CD14-positive monocyte (primary cell): ENCODE results near the gene GABRG3. TPM values are rescaled to one million over a fixed set of nuclear protein-coding genes. Genes with fewer than 3 reads are reported as not detected.
"Not testable (repeated sequence)": the region's sequence is repeated elsewhere in the genome, so short reads cannot be mapped to it uniquely, and the experiment has no call there.

ENCODE experiments used
- DNase-seq, 3 donors: peaks; one replicate each; pipeline ENCODE4 v3.0.0-alpha.2; 2011 to 2022
- H2AFZ ChIP-seq: 2 replicates; pipeline ENCODE4 v1.6.0; 2012; ENCODE audit warnings: mild to moderate bottlenecking, low read depth, low read length, inconsistent platforms; ENCODE audit not compliant: insufficient read depth, poor library complexity, severe bottlenecking
- H3K27ac ChIP-seq, 2 donors: 1 replicate in 1 of 2; 2 replicates in 1 of 2; pipeline ENCODE4 v1.5.1; 2012 to 2013; ENCODE audit warnings: low read length in 2 of 2, control low read depth in 1 of 2, inconsistent platforms in 1 of 2, low read depth in 1 of 2, mild to moderate bottlenecking in 1 of 2
- H3K27me3 ChIP-seq, 2 donors: one replicate each; pipeline versions ENCODE4 v1.6.0 to v1.6.1; 2011 to 2013; ENCODE audit warnings: low read length in 2 of 2; ENCODE audit not compliant: control insufficient read depth in 2 of 2, insufficient read depth in 2 of 2
- H3K36me3 ChIP-seq, 2 donors: replicated peaks in 1 of 2; 1 replicate in 1 of 2; 2 replicates in 1 of 2; pipeline versions ENCODE4 v1.5.1 to v1.6.1; 2012 to 2013; ENCODE audit warnings: low read length in 2 of 2, control low read depth in 1 of 2, inconsistent platforms in 1 of 2, mild to moderate bottlenecking in 1 of 2; ENCODE audit not compliant: insufficient read depth in 2 of 2, control insufficient read depth in 1 of 2
- H3K4me1 ChIP-seq, 2 donors: 1 replicate in 1 of 2; 2 replicates in 1 of 2; pipeline versions ENCODE4 v1.5.1 to v1.6.1; 2012 to 2013; ENCODE audit warnings: low read length in 2 of 2, control low read depth in 1 of 2, inconsistent platforms in 1 of 2, mild to moderate bottlenecking in 1 of 2, moderate library complexity in 1 of 2; ENCODE audit not compliant: insufficient read depth in 2 of 2, control insufficient read depth in 1 of 2
- H3K4me2 ChIP-seq: replicated peaks from 2 replicates; pipeline ENCODE3; 2012; ENCODE audit warnings: low read length, moderate library complexity, mild to moderate bottlenecking; ENCODE audit not compliant: poor library complexity, severe bottlenecking; ENCODE audit errors: extremely low read depth
- H3K4me3 ChIP-seq, 3 experiments: fragments of 200-600 bp in 1 of 3; sonication (generic) in 1 of 3; replicated peaks in 1 of 3; 1 replicate in 2 of 3; 2 replicates in 1 of 3; pipeline ENCODE4 v1.5.1; 2011 to 2013; ENCODE audit warnings: low read length in 3 of 3, mild to moderate bottlenecking in 3 of 3, control low read depth in 2 of 3, low read depth in 2 of 3, inconsistent platforms in 1 of 3, moderate library complexity in 1 of 3
- H3K79me2 ChIP-seq: 2 replicates; pipeline ENCODE4 v1.6.0; 2012; ENCODE audit warnings: mild to moderate bottlenecking, control low read depth, inconsistent platforms, low read length, moderate library complexity; ENCODE audit not compliant: insufficient read depth
- H3K9ac ChIP-seq: 2 replicates; pipeline ENCODE4 v1.6.0; 2017; ENCODE audit warnings: low read length, mild to moderate bottlenecking; ENCODE audit not compliant: insufficient read depth, poor library complexity, severe bottlenecking
- H3K9me3 ChIP-seq, 2 donors: replicated peaks in 1 of 2; 1 replicate in 1 of 2; 2 replicates in 1 of 2; pipeline versions ENCODE4 v1.5.1 to v1.6.1; 2012 to 2013; ENCODE audit warnings: low read length in 2 of 2, control low read depth in 1 of 2; ENCODE audit not compliant: control insufficient read depth in 1 of 2, insufficient read depth in 1 of 2
- H4K20me1 ChIP-seq: 2 replicates; pipeline ENCODE4 v1.6.0; 2012; ENCODE audit warnings: mild to moderate bottlenecking, low read length, control low read depth, moderate library complexity; ENCODE audit not compliant: insufficient read depth
- H3K27ac Mint-ChIP-seq, 7 donors: one replicate each; pipeline ENCODE4 v1.8.0; 2020; ENCODE audit warnings: mild to moderate bottlenecking in 7 of 7, mixed read lengths in 7 of 7, moderate library complexity in 6 of 7, inconsistent platforms in 2 of 7
- H3K27me3 Mint-ChIP-seq, 3 donors: one replicate each; pipeline ENCODE4 v1.8.0; 2021 to 2022; ENCODE audit warnings: low read depth in 3 of 3, mild to moderate bottlenecking in 3 of 3, mixed read lengths in 3 of 3, moderate library complexity in 3 of 3, inconsistent platforms in 1 of 3
- H3K36me3 Mint-ChIP-seq, 2 donors: one replicate each; pipeline ENCODE4 v1.8.0; 2020; ENCODE audit warnings: mixed read lengths in 2 of 2, inconsistent platforms in 1 of 2, mild to moderate bottlenecking in 1 of 2
- H3K4me1 Mint-ChIP-seq: one replicate; pipeline ENCODE4 v1.8.0; 2020; ENCODE audit warnings: mild to moderate bottlenecking, mixed read lengths
- H3K4me3 Mint-ChIP-seq, 2 donors: one replicate each; pipeline ENCODE4 v1.8.0; 2020; ENCODE audit warnings: mild to moderate bottlenecking in 2 of 2, mixed read lengths in 2 of 2, moderate library complexity in 1 of 2
- H3K9me3 Mint-ChIP-seq, 7 donors: one replicate each; pipeline ENCODE4 v1.8.0; 2020 to 2022; ENCODE audit warnings: mixed read lengths in 7 of 7, mild to moderate bottlenecking in 6 of 7, moderate library complexity in 6 of 7, inconsistent platforms in 2 of 7
- CTCF ChIP-seq: fragments of 200-600 bp; IDR thresholded peaks from one replicate; pipeline ENCODE4 v1.8.0; 2022; ENCODE audit warnings: antibody characterized with exemption, mild to moderate bottlenecking
- WGBS: methylation state at CpG from one replicate; pipeline ENCODE4 v1.1.5; 2013; ENCODE audit warnings: missing lambda C conversion rate; ENCODE audit not compliant: insufficient coverage; 5-methylcytosine and 5-hydroxymethylcytosine counted together
- intact Hi-C, 2 donors: fragments of 100-400 bp; cut with micrococcal nuclease; formaldehyde crosslinking; loops; one replicate each; pipeline versions ENCODE4 v1.15.0 to v1.15.1; 2023
- polyA plus RNA-seq, 3 donors: library from polyadenylated mRNA; depleted of rRNA in 1 of 3; unstranded in 2 of 3; stranded (reverse) in 1 of 3; fragments of 300-500 nt in 2 of 3; fragments of >200 nt in 1 of 3; fragmentation: Illumina TruSeq in 2 of 3; gene quantifications; 1 replicate in 2 of 3; 2 replicates in 1 of 3; pipeline ENCODE4 v1.2.3, GENCODE V29; 2012 to 2021

Gene GABRG3
- polyA plus RNA-seq, 3 donors = not detected

GRCh38 chr15:26985050-26985449 is 14.1 kb downstream of the GABRG3 start:
- Histone ChIP-seq H3K9me3 (no peaks in the 10 kb centered on the region), H3K4me1 (no peaks in the 10 kb centered on the region), H3K79me2 (no peaks in the 10 kb centered on the region), H4K20me1 (no peaks in the 10 kb centered on the region), H3K36me3 (no peaks in the 10 kb centered on the region), H3K27ac (no peak overlapping the region), H2AFZ (no peak overlapping the region), H3K9ac (no peak overlapping the region), H3K27me3 (no peaks in the 10 kb centered on the region), H3K4me2 (no peak overlapping the region), H3K4me3 (no peak overlapping the region)
- Mint-ChIP-seq H3K4me3 (no peak overlapping the region), H3K27me3 (no peaks in the 10 kb centered on the region), H3K27ac (no peak overlapping the region), H3K9me3 (peaks cover 0 to 6% (median 3%) of the 10 kb centered on the region in 7 donors), H3K36me3 (no peaks in the 10 kb centered on the region), H3K4me1 (no peaks in the 10 kb centered on the region)
- TF ChIP-seq CTCF = no peak
- intact Hi-C loops = no loop called here
- WGBS = 86% methylated on average over 4 of the region's 4 CpGs
- no peak for DNase-seq

GRCh38 chr15:26996250-26996649 is 25.3 kb downstream of the GABRG3 start:
- H3K4me3 Mint-ChIP-seq = no peak overlapping the region
- no CpG with 5 or more reads among the region's 2 CpGs for WGBS
- no peak overlapping the region for H3K27ac Mint-ChIP-seq
- Histone ChIP-seq H3K27me3 (no peaks in the 10 kb centered on the region), H3K9ac (no peak overlapping the region), H2AFZ (no peak overlapping the region), H3K9me3 (peaks cover 0 to 4% of the 10 kb centered on the region in 2 donors), H4K20me1 (no peaks in the 10 kb centered on the region), H3K4me3 (no peak overlapping the region), H3K27ac (no peak overlapping the region), H3K4me1 (no peaks in the 10 kb centered on the region), H3K79me2 (no peaks in the 10 kb centered on the region), H3K4me2 (no peak overlapping the region), H3K36me3 (no peaks in the 10 kb centered on the region)
- peaks cover 3 to 15% (median 5%) of the 10 kb centered on the region in 7 donors for H3K9me3 Mint-ChIP-seq
- H3K27me3 Mint-ChIP-seq = peaks cover 0 to 2% (median 0%) of the 10 kb centered on the region in 3 donors
- H3K4me1 Mint-ChIP-seq = no peaks in the 10 kb centered on the region
- DNase-seq = no peak
- no peaks in the 10 kb centered on the region for H3K36me3 Mint-ChIP-seq
- intact Hi-C loops = no loop called here
- no peak for TF ChIP-seq CTCF

- intact Hi-C loops, H3K27me3 ChIP-seq: not testable (repeated sequence)
These were observed 32.0 kb downstream of the GABRG3 start for GRCh38 chr15:27003003-27003402.

More at GRCh38 chr15:27003003-27003402, 32.0 kb downstream of the GABRG3 start:
- H3K4me2 ChIP-seq, H3K27ac ChIP-seq, H3K4me1 ChIP-seq, H2AFZ ChIP-seq, H3K4me3 Mint-ChIP-seq, H3K36me3 ChIP-seq, H3K79me2 ChIP-seq, H3K9ac ChIP-seq, H3K27ac Mint-ChIP-seq, H3K4me3 ChIP-seq, H4K20me1 ChIP-seq, H3K4me1 Mint-ChIP-seq, H3K36me3 Mint-ChIP-seq, H3K27me3 Mint-ChIP-seq, DNase-seq: not testable (repeated sequence)
- peaks cover 0 to 14% (median 11%) of the 10 kb centered on the region in 7 donors for H3K9me3 Mint-ChIP-seq
- peaks cover 0 to 10% of the 10 kb centered on the region in 2 donors for H3K9me3 ChIP-seq
- WGBS = no CpG with 5 or more reads among the region's 4 CpGs
